ENCODE results near the gene CELF6.
"Not testable (repeated sequence)": the region's sequence is repeated elsewhere in the genome, so short reads cannot be mapped to it uniquely, and the experiment has no call there.

Gene CELF6

DNA sequence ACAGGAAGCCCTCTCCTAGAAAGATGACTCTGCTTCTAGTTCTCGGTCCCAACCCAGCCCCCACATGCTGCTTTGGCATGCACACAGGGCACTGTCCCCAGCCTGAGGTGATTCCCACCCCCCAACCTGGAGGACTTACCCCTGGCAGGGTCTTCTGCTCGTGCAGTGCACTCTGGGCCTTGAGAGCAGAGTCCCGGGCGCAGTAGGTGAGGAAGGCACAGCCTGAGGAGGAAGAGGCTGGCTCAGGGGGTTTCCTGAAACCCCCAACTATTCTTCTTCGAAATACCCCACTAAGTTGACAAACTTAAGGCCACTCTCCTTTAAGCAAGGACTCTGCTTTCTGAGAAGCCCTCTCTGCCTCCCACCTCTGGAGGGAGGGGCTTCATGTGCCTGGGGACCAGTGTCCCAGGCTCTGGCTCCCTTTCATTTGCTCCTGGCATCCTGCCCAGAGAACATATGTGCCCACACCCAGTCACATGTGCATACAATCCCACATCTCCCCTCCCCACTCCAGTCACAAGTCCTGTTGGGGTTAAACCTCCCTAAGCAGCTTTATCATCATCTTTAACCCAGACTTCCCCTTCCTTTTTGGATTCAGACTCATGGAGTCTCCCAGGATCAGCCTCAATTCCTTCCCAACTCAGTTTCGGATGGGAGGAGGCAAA lies 4.1 kb downstream of the CELF6 start:
- no peak for DNase-seq

DNA sequence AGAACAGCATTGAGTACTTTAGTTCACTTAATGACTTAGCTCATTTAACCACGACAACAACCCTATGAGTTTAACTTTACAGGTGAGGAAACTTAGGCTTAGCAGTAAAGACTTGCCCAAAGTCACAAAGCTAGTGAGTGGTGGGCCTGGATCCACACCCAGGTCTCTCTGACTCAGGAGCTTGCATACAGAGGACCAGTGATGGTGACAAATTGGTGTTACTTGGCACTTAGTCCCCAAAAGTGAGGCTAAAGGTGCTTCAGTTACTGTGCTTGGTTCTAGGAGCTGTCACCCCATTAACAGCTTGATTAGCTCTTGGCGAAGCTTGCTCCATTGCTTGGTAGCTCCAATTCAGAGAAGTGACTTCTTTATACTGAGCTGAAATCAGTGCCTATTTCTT lies 6.1 kb downstream of the CELF6 start:
- DNase-seq, result no peak

DNA sequence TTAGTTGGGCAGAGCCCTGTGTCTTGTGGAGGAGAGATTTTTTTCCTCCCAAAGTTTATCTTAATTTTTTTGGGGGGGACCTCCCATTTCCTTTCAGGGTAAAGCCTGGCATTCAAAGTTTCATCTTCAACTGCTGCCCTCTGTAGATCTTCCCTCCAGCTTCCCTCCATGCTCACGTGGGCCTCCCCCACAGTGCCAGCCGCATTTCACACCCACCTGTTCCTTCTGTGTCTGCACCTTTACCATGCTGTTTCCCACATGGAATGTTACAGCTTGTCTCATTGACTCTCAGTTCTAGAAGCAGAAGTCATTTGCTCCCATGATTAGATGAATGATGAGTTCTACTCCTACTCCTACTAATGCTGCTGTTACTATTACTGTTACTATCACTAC lies 6.5 kb downstream of the CELF6 start:
- DNase-seq, result no peak

DNA sequence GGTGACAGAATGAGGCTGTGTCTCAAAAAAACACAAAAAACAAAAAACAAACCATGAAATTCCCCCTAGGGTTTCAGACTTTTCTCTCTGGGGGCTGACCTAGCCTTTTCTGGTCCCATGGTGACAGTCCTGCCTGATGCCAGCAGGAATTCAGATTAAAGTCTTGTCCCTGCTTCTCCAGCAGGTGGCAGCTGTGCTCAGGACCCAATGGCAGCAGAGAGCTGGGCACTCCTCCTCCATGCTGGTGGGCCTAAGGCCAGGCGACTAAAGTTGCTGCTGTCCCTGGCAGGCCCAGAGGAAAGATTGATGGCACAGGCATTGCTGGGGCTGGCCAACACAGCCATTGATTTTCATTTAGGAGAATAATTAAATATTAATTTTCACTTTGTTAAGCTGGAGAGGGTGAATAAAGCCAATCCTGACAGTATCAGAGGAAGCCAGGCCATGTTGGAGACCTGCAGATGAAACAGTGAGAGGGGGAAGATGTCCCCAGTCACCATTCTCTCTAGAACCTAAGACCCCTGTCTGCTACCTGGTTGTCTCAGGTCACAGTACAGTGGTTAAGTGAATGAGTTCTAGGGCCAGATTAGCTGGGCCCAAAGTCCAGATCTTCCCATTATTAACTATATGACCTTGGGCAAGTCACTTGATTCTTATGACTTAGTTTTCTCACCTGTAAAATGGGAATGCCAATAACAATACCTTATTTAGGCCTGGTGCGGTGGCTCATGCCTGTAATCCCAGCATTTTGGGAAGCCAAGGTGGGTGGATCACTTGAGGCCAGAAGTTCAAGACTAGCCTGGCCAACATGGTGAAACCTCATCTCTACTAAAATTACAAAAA lies 7.1 kb downstream of the CELF6 start:
- DNase-seq, result peak; percentile 30

DNA sequence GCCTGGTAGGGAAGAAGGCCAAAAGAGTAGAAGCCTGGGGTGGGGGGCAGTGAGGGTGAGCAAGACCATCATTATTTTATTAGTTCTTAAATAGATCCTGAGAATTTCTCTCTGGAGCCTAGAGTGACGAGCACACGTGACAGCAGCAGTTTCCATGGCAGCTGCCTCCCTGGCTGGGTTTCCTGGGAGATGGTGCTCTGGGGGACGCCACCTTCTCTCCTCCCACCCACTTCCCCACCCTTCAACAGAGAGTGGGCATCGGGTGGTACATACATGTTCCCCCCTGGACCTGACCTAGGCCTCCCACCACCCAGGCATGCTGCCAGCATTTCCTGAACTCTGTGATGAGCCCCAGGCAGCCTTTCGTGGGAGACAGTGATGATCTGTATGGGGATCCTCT lies 12.9 kb downstream of the CELF6 start:
- DNase-seq, result no peak

DNA sequence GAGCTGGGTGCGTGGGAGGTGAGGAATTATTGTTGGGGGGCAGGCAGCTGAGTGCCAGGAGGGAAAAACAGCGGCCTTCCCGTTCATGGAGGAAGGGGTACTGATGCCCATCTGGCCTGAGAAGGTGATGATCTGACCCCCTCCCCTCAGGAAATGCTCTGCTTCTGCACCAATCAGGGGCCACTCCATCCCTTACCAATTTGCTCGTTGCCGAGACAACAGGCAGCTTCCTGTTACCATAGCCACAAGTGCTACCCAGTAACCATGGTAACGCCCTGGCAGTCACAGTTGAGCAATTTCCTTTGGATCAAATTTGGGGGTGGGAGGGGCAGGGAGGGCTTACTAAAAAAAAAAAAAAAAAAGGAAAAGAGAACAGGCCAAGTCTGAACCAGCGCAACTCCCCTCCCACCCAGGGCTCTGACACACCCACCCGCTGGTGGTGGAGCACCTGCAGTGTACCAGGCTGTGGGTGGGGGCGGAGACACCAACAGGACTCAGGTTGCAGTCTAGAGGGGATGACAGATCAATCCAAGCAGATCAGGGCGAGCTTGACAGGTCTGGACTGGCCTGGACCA lies 13.7 kb downstream of the CELF6 start:
- no peak for DNase-seq

DNA sequence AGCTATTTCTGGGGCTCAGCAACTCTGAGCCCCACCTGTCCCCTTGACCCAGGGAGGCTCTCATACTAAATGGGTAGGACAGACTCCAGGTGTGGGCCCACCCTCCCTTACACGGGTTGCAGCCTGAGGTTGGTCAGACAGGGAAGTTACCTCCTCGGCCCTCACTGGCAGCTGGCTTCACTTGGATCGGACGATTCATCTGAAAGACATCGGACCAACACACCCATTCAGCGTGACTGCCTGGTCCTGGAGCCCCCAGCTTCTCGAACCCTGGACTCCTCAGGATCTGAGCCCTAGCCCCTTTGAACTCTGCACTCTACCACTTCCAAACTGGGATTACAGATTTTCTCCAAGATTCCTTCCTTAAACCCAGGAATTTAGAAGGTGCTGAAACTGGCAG lies 15.4 kb downstream of the CELF6 start:
- DNase-seq, result no peak

DNA sequence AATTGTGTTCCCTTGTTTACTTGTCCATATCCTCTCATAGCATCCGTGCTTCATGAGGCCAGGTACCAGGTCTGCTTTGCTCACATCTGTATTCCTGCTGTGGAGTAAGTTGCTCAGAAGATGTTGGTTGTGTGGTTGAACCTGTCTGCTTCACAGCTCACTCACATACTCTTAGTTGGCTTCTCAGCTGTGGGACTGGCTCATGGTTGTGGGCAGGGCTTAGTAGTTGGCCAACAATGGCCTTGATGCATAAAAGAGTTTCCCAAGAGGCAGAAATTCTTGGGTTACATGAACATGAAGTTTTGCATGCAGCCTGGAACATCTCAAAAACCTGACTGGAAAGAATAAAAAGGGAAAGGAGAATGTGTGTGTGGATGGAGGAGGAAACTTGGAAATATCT lies 17.0 kb downstream of the CELF6 start:
- DNase-seq, result no peak

DNA sequence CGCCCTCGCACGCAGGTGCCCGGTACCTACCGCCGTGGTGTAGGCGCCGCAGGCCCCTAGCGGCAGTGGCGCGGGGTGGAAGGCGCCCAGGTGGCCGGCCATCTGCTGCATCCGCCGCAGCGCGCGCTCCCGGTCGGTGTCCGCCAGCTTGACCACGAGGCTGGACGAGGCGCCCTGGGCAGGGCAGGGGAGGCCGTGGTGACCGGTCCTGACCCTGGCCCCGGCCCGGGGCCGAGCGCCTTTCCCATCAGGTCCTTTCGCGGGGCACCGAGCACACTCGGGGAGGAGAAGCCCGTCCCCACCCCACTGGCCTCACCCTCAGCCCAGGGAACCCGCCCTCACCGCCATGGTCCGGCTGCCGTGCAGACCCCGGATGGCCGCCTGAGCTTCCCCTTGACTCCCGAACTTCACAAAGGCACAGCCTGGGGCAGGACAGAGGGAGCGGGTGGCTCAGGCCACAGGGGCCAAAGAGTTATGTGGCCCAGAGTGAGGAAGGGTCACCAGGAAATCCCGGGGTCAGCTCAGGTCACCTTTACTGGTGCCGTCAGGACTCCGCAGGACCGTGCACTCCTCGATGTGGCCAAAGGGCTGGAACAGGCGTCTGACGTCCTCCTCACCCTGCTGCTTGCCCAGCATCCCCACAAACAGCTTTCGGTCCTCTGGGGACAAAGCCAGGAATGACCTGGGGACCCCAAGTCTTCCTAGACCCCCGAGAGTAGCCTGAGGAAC lies 30.2 kb downstream of the CELF6 start:
- DNase-seq, result no peak

DNA sequence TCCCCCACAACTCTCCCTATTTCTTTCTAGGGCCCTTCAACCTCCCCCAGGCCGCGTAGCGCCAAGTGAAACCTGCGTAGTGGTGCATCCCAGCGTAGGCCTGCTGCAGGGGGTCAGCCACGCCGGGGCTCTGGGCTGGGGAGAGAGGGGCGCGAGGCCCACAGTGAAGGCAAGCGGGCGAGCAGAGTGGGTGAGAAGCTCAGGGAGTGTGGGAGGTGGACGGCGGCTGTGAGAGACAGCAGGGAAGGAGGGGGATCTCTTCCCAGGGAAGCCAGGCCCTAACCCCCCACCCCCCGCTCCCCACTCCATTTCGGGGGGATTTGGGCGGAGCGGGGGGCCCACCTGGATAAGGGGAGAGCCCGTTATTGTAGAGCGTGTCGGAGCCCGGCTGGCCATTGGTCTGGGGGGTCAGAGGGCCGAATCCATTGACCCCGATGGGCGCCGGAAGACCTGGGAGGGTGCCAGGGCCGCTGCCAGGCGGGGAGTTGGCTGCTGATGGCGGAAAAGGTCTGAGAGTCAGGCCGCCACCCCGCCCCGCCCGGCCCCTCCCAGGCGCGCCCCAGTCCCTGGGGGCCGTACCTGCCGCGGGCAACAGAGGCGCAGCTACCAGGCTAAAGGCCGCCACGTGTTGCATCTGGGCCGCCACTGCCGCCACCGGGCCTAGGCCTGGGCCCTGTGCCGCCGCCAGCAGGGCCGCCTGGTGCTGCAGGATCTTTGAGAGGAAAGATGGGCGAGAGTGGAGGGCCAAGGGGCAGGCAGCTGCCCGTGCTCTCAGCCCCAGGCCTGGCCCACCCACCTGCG lies 31.0 kb downstream of the CELF6 start:
- DNase-seq, result no peak

DNA sequence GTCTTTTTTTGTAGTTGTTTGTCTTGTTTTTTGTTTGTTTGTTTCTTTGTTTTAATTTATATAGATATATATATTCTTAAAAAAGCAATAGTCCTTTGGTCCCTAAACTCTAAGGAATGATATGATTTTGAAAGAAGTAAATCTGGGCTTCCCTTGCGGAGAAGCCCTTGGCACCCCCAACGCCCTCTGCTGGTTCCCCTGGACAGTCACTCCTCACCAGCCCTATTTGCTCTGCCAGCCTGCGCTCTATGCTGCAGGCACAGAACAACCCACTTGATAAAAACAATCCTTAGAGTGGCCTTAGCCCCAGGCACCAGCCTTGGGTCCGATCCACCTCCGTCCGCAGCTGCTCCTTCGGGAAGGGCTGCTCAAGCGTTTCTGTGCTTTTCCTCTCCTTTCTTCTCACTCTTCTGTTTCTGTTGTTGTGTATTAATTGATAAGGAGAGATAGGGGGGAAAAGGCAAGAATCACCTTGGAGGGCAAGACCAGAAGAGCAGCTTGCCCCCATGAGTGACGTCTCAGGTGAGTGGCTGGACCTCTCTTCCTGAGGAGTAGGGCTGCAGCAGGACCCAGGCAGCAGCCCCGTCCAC lies 33.9 kb downstream of the CELF6 start:
- peak; percentile 3 for DNase-seq

DNA sequence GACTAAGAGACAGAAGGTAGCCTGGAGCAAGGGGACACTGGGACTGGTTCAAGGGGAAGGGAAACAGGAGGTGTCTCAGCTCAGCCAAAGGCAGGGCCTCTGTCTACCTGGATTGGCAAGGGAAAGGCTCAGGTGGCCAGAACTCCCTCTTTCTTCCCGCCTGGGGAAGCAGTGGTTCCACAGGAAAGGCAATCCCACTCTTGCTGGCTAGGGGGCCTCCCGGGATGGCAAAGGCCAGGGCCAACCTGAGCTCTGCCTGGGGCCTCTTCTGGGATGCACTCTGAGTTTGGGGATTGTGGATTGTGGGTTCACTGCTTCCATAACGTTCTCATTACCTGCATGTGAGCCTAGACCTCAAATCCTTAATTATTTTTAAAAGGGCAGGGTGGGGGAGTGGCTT lies 34.6 kb downstream of the CELF6 start:
- no peak for DNase-seq

DNA sequence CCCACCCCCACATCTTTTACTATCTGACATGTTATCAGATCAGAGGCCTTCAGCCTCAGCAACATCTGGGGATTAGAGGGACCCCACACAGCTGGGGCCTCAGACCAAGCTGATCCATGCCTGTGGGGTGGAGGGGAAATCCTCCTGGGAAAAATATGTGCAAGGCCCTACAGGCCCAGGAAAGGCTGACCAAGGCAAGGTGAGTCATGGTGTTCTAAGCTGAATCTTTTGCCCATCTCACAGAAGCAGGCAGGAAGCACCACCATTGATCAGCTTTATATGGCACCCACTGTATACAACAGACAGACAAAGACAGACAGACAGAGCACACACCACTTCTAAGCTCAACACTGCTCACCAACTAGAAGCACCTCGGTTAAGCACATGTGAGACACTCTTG lies 35.2 kb downstream of the CELF6 start:
- DNase-seq, result no peak

DNA sequence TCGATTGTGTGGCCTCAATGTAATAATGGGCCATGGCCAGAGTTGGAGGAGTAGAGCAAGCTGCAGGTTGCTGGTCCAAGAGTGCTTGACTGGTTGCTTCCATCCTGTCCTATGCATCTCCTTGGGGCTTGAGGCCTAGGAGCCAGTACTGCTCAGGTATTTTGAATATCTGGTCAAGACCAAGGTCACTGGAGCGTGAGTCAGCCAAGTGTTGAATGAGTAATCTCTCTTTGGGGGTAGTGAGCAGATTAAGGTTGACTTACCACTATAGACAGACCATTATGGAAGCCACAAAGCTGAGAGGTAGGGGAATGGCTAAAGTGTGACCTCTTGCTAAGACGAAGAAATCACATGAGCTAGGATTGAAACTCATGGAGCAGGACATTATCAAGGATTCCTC lies 38.2 kb downstream of the CELF6 start:
- no peak for DNase-seq

DNA sequence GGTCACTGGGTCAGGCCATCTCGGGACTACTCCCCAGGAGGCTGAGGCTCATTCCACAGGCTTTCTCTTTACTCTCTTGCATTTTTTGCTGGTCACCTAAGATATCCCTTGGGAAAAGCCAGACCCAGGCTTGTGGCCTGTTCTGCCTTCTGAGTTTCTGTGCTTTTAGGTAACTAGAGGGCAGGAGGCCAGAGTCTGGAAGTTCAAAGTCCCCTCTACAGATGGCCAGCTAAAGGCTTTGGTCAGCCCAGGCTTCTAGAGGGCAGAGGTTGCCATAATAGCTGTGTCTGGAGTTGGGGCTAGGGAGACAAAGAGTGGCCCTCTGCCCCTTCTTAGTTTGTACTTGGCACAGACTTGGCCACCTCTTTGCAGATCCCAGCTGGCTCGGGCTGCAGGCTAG lies 39.2 kb downstream of the CELF6 start:
- DNase-seq, result no peak

DNA sequence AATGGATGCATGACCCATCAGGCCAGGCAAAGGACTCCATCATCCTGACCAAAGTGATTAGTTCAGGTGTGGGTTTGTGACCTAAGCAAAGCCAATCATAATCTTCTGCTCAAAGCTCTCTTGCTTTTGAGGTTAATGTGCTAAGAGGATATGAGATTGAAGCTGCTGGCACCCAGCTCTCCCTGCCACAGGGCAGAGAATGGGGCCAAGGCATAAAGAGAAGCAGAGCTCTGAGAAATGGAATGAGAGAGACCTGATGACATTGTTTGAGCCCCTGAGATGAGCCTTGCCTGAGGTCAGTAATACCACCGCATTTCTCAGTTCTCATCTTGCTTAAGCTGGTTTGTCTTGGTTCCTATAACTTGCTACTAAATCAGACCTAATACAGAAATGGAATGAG lies 41.2 kb downstream of the CELF6 start:
- no peak for DNase-seq

DNA sequence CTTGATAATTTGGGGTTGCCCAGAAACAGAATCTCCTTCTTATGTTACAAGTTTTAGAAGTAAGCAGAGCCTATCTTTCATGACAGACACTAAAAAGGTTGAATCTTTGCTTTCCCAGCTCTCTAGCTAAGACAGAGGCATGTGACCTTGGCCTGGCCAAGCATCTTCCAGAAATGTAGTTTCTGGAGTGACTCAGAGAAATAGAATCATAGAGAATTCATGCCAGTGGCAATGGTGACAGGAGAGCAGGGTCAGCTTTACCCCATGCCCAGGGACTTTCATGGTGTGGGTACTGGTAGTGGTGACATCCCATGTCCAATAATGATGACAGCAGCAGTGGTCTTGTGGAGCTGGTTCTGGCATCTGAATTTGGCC lies 43.6 kb downstream of the CELF6 start:
- DNase-seq, result no peak

DNA sequence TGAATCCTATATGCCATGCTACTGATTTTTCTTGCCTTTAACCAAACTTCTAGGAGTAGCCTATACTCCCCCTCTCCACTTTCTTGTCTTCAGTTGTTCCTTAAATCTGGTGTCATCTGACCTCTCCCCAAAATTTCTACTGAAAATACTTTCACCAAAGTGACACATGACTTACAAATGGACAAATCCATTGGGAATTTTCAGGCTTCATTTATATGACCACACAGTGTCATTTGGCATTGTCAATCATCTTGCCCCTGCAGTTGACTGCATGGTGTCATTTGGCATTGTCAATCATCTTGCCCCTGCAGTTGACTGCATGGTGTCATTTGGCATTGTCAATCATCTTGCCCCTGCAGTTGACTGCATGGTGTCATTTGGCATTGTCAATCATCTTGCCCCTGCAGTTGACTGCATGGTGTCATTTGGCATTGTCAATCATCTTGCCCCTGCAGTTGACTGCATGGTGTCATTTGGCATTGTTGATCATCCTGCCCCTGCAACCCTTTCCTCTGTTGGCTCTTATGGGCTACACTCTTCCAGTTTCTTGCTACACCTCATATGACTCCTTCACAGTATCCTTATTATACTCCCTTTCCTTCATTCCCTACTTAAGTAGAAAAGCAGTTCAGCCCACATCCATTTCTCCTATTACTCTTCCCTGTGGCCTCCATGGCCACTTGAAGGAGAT lies 44.2 kb downstream of the CELF6 start:
- not testable (repeated sequence) for DNase-seq

DNA sequence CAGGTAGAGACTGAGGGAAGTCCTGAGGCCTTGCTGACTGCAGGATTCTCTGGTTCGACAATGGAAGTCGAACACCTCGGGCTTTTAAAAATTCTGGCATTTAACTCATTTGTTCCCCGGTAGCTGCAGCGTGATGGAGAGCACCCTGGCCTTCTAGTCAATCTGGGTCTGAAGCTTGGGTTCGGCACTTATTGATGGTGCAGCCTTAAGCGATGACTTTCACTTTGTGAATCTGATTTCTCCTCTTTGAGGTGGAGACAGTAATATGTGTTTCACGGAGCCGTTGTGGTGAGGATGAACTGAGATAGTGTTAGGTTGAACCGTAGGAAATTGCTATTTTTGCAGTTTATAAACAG lies 47.0 kb downstream of the CELF6 start:
- no peak for DNase-seq

DNA sequence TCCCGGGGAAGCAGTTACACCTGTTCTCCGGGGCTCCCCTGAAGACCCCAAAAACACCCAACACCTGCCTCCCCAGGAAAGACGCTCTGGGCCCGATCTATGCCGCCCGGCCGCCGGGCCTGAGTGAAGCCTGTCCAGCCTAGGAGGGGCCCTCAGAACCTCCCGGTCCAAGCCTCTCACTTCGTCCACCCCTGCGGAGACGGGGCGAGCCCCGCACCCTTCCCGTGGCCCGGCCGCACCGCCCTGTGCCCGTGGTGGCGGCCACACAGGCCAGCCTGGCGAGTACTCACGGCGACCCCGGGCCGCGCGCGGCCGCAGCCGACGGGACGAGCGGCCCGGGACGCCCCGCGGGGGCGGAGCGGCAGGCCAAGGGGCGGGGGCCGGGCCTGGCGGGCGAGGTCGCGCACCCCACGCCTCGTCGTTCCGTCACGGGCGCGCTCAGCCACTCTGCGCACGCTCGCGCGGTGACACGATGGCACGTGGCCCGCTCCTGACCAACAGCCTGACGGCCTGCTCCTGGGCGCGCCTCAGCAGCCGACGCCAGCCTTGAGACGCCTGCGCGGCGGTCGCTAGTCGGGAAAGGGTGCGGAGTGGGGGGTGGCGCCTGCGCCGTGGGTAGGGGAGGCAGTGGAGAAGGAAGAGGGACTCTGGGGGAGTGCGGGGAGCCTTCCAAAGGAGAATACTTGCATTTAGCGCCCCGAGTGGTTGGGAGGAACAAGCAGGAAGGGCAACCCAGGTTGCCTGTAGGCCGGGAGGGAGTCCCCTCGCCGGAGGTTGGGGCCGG lies 47.6 kb downstream of the CELF6 start, which contains the start of gene PARP6:
PARP6 (minus strand) TSS at position 342 of the 784 bp plus-strand sequence. CDS start 5,077 bp downstream, outside the sequence.
- peak; percentile 77 for DNase-seq

DNA sequence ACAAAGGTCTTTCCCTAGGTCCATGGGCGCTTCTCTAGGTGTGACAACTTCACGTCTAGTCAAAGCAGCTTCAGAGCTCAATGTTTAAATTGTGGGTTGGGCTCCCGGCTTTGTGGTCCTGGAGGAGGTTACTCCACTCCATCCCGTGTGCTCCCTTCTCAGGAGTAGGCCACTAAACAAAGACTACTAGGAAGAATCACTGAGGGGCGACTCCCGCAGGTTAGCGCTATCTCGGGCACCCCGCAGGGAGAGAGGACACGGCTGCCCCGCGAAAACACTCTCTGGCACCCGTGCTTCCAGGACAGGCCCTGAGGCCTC lies 48.1 kb downstream of the CELF6 start:
- no peak for DNase-seq

All from NCI-H510A treated with DMSO at 0.1 percent for 48 hours (cell line).